KMS-11 (cell line): ENCODE measurements around the gene FGGY.

Source experiments
- H2AFZ ChIP-seq: fragments of 200-600 bp; sonication (generic); 2 replicates; pipeline ENCODE4 v1.6.1; 2016; ENCODE audit warnings: antibody characterized with exemption, mixed run types, low read depth
- H3K27ac ChIP-seq: fragments of 200-600 bp; sonication (generic); 2 replicates; pipeline ENCODE4 v1.6.1; 2016; ENCODE audit warnings: mild to moderate bottlenecking, mixed run types
- H3K27me3 ChIP-seq: fragments of 200-600 bp; sonication (generic); 2 replicates; pipeline ENCODE4 v1.6.1; 2017; ENCODE audit warnings: mild to moderate bottlenecking, low read depth, mixed run types, moderate library complexity; ENCODE audit not compliant: insufficient read depth
- H3K36me3 ChIP-seq: fragments of 200-600 bp; sonication (generic); 2 replicates; pipeline ENCODE4 v1.6.1; 2017; ENCODE audit warnings: mild to moderate bottlenecking, mixed run types; ENCODE audit not compliant: insufficient read depth
- H3K4me1 ChIP-seq: fragments of 200-600 bp; sonication (generic); 2 replicates; pipeline ENCODE4 v1.6.1; 2016; ENCODE audit warnings: mild to moderate bottlenecking, low read depth, mixed run types; ENCODE audit not compliant: poor library complexity, severe bottlenecking
- H3K4me2 ChIP-seq: fragments of 200-600 bp; sonication (generic); 2 replicates; pipeline ENCODE4 v1.7.0; 2016; ENCODE audit warnings: mild to moderate bottlenecking, mixed run types
- H3K4me3 ChIP-seq: fragments of 200-600 bp; sonication (generic); IDR thresholded peaks from 2 replicates; pipeline ENCODE4 v1.6.1; 2017; ENCODE audit warnings: low read depth, low read length, mixed read lengths; ENCODE audit not compliant: insufficient read depth
- H3K79me2 ChIP-seq: fragments of 200-600 bp; sonication (generic); 2 replicates; pipeline ENCODE4 v1.6.1; 2016; ENCODE audit warnings: low read depth, mixed run types; ENCODE audit not compliant: insufficient read depth
- H3K9ac ChIP-seq: fragments of 200-600 bp; sonication (generic); 2 replicates; pipeline ENCODE4 v1.6.1; 2016; ENCODE audit warnings: mild to moderate bottlenecking, mixed run types
- H4K20me1 ChIP-seq: fragments of 200-600 bp; sonication (generic); 2 replicates; pipeline ENCODE4 v1.6.1; 2016; ENCODE audit warnings: mild to moderate bottlenecking, mixed run types; ENCODE audit not compliant: insufficient read depth
- CTCF ChIP-seq: fragments of 200-600 bp; sonication (generic); conservative IDR thresholded peaks from 2 replicates; pipeline ENCODE4 v1.6.1; 2017; ENCODE audit warnings: low read depth, mild to moderate bottlenecking, antibody characterized with exemption, low read length, moderate library complexity, mixed read lengths

FGGY gene

GRCh38 chr1:59666106-59666505 is 369.2 kb downstream of the FGGY start:
- no peaks in the 10 kb centered on the region for H4K20me1 ChIP-seq
- H2AFZ ChIP-seq, result no peak overlapping the region
- H3K9ac ChIP-seq, result no peak overlapping the region
- no peak overlapping the region for H3K4me2 ChIP-seq
- H3K4me1 ChIP-seq, result peaks cover 8% of the 10 kb centered on the region
- H3K4me3 ChIP-seq, result no peak overlapping the region
- peak; percentile 27; the same call in 1 of the 2 replicates for TF ChIP-seq CTCF
- no peaks in the 10 kb centered on the region for H3K36me3 ChIP-seq
- H3K27ac ChIP-seq, result no peak overlapping the region
- no peaks in the 10 kb centered on the region for H3K27me3 ChIP-seq
- H3K79me2 ChIP-seq, result no peaks in the 10 kb centered on the region

- Histone ChIP-seq H2AFZ (no peak overlapping the region), H3K27ac (no peak overlapping the region), H3K4me2 (no peak overlapping the region), H3K36me3 (no peaks in the 10 kb centered on the region), H3K9ac (no peak overlapping the region), H3K79me2 (no peaks in the 10 kb centered on the region), H3K27me3 (no peaks in the 10 kb centered on the region), H3K4me1 (peaks cover 10% of the 10 kb centered on the region), H3K4me3 (no peak overlapping the region), H4K20me1 (no peaks in the 10 kb centered on the region)
- no peak for TF ChIP-seq CTCF
Measured at GRCh38 chr1:59667020-59667419, 370.1 kb downstream of the FGGY start.

- Histone ChIP-seq H3K9ac (no peak overlapping the region), H3K4me1 (peaks cover 19% of the 10 kb centered on the region), H3K27ac (no peak overlapping the region), H3K27me3 (no peaks in the 10 kb centered on the region), H3K4me3 (no peak overlapping the region), H2AFZ (no peak overlapping the region), H3K36me3 (no peaks in the 10 kb centered on the region), H4K20me1 (no peaks in the 10 kb centered on the region), H3K79me2 (no peaks in the 10 kb centered on the region), H3K4me2 (no peak overlapping the region)
- no peak for TF ChIP-seq CTCF
Measured at GRCh38 chr1:59669752-59670312, 372.9 kb downstream of the FGGY start.

- TF ChIP-seq CTCF, result no peak
- H3K79me2 ChIP-seq, result no peaks in the 10 kb centered on the region
- no peak overlapping the region for H3K4me2 ChIP-seq
- no peak overlapping the region for H3K9ac ChIP-seq
- no peaks in the 10 kb centered on the region for H3K36me3 ChIP-seq
- H3K27me3 ChIP-seq, result no peaks in the 10 kb centered on the region
- no peak overlapping the region for H2AFZ ChIP-seq
- H3K4me3 ChIP-seq, result no peak overlapping the region
- H3K27ac ChIP-seq, result no peak overlapping the region
- no peaks in the 10 kb centered on the region for H4K20me1 ChIP-seq
- peaks cover 24% of the 10 kb centered on the region for H3K4me1 ChIP-seq
Measured at GRCh38 chr1:59670662-59671061, 373.8 kb downstream of the FGGY start.
